ENCODE results near the gene COG7.
"Not testable (repeated sequence)": the region's sequence is repeated elsewhere in the genome, so short reads cannot be mapped to it uniquely, and the experiment has no call there.

The COG7 gene

DNA sequence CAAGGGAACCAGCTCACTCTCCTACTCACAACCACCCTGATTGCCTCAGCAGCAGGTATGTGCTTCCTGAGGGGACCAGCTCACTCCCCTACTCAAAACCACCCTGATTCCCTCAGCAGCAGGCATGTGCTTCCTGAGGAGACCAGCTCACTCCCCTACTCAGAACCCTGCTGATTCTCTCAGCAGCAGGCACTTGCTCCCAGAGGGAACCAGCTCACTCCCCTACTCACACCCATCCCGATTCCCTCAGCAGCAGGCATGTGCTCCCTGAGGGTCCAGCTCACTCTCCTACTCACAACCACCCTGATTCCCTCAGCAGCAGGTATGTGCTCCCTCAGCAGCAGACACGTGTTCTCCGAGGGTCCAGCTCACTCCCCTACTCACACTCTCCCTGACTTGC is 26.1 kb upstream of the COG7 start:
- H3K4me3 ChIP-seq (ENCODE audit: low read depth, low read length) = no peak overlapping the region

GRCh38 chr16:23478566-23478965 is 25.6 kb upstream of the COG7 start:
- no peak for DNase-seq (ENCODE audit: low read depth)
- H3K4me3 ChIP-seq (ENCODE audit: low read depth, low read length) = no peak overlapping the region

More for the DNA sequence above, 26.1 kb upstream of the COG7 start:
- no peak for DNase-seq (ENCODE audit: low read depth)

GRCh38 chr16:23476289-23476688 is 23.3 kb upstream of the COG7 start:
- no peak for DNase-seq (ENCODE audit: low read depth)
- H3K4me3 ChIP-seq (ENCODE audit: low read depth, low read length) = no peak overlapping the region

DNA sequence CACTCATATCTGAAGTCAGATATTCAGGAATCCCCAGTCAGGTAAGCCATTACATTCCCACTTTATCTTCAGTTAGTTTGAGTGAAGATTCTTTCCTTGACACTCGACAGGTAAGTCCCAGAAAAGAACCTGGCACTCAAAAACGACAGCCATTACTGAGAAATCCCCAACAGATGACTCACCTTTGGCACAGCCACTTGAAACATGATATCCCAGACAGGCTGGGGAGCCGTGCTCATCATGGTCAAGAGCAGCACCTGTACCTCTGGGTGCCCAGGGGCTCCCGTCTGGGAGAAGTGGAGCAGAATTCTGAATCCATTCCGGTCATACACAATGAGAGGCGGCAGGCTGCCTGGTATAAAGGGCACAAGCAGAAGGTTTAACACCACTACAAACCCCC is 16.8 kb upstream of the COG7 start:
- no peak for DNase-seq (ENCODE audit: low read depth)
- no peak overlapping the region for H3K4me3 ChIP-seq (ENCODE audit: low read depth, low read length)

- peak; percentile 70 for DNase-seq (ENCODE audit: low read depth)
- no peak overlapping the region for H3K4me3 ChIP-seq (ENCODE audit: low read depth, low read length)
Observed at GRCh38 chr16:23466162-23466885, 13.3 kb upstream of the COG7 start.

DNA sequence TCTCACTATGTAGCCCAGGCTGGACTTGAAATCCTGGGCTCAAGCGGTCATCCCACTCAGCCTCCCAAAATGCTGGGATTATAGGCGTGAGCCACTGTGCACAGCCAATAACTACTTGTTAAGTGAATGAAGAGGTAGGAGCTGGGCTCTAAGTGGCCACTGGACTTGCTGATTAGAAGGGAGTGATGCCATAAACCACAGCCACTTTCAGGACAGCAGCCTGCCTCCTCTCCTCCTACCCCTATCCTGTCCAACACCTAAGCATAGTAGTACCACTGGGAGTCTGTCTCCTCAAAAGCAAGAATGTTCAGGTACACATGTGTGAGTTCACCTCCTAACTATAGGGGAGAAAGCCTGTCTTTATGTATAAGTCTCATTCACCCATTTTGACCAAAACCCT is 12.2 kb upstream of the COG7 start:
- no peak overlapping the region for H3K4me3 ChIP-seq (ENCODE audit: low read depth, low read length)

DNA sequence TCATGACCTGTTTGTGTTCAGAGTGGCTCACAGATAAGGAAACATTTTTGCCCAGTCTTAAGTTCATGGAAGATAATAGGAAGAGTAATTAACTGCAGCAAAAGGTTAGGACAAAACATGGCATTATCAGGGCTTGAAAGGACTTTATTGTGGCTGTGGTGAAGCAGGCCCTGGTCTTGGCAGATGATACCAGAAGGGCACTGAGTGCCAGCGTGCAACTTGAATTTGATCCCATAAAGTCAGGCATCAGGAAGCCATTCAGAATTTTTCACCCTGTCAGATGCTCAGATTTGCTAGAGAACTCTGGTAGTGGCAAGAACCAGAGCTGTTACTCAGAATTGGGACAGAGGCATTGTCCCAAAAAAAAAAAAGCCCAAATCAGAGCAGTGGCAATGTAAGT is 11.2 kb upstream of the COG7 start:
- no peak overlapping the region for H3K4me3 ChIP-seq (ENCODE audit: low read depth, low read length)

More for the DNA sequence above, 12.2 kb upstream of the COG7 start:
- no peak for DNase-seq (ENCODE audit: low read depth)

GRCh38 chr16:23462994-23463393 is 10.0 kb upstream of the COG7 start:
- DNase-seq (ENCODE audit: low read depth) = peak; percentile 47

More for the DNA sequence above, 11.2 kb upstream of the COG7 start:
- DNase-seq (ENCODE audit: low read depth) = no peak

GRCh38 chr16:23453338-23454052 is 506 bp upstream of the COG7 start:
- peak overlapping the region; percentile 81 for H3K4me3 ChIP-seq (ENCODE audit: low read depth, low read length)
- no peak for DNase-seq (ENCODE audit: low read depth)

More at GRCh38 chr16:23462994-23463393, 10.0 kb upstream of the COG7 start:
- not testable (repeated sequence) for H3K4me3 ChIP-seq (ENCODE audit: low read depth, low read length)

- DNase-seq (ENCODE audit: low read depth) = no peak
- peak overlapping the region; percentile 81 for H3K4me3 ChIP-seq (ENCODE audit: low read depth, low read length)
Observed at GRCh38 chr16:23452221-23452571, 793 bp downstream of the COG7 start.

GRCh38 chr16:23448392-23448791 is 4.6 kb downstream of the COG7 start:
- no peak for DNase-seq (ENCODE audit: low read depth)

DNA sequence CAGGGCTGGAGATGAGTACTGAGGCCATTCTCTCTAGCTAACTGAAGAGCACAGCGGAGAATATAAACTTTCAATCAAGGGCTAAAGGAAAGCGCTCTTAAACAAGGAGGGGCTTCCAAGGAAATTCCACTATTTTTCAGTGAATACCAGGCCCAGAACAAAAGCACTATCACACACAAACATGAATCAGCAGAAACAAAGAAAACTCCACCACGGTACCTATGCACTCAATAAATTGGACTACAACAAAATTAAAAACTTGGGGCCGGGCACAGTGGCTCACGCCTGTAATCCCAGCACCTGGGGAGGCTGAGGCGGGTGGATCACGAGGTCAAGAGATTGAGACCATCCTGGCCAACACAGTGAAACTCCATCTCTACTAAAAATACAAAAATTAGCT is 15.4 kb downstream of the COG7 start:
- not testable (repeated sequence) for H3K4me3 ChIP-seq (ENCODE audit: low read depth, low read length); DNase-seq (ENCODE audit: low read depth)

More at GRCh38 chr16:23448392-23448791, 4.6 kb downstream of the COG7 start:
- H3K4me3 ChIP-seq (ENCODE audit: low read depth, low read length) = no peak overlapping the region

- H3K4me3 ChIP-seq (ENCODE audit: low read depth, low read length) = no peak overlapping the region
- DNase-seq (ENCODE audit: low read depth) = no peak
Observed at GRCh38 chr16:23436951-23437350, 16.0 kb downstream of the COG7 start.

- DNase-seq (ENCODE audit: low read depth) = peak; percentile 10
- no peak overlapping the region for H3K4me3 ChIP-seq (ENCODE audit: low read depth, low read length)
Observed at GRCh38 chr16:23435500-23435899, 17.5 kb downstream of the COG7 start.

GRCh38 chr16:23434380-23434779 is 18.6 kb downstream of the COG7 start:
- DNase-seq (ENCODE audit: low read depth) = peak; percentile 26
- H3K4me3 ChIP-seq (ENCODE audit: low read depth, low read length) = no peak overlapping the region

DNA sequence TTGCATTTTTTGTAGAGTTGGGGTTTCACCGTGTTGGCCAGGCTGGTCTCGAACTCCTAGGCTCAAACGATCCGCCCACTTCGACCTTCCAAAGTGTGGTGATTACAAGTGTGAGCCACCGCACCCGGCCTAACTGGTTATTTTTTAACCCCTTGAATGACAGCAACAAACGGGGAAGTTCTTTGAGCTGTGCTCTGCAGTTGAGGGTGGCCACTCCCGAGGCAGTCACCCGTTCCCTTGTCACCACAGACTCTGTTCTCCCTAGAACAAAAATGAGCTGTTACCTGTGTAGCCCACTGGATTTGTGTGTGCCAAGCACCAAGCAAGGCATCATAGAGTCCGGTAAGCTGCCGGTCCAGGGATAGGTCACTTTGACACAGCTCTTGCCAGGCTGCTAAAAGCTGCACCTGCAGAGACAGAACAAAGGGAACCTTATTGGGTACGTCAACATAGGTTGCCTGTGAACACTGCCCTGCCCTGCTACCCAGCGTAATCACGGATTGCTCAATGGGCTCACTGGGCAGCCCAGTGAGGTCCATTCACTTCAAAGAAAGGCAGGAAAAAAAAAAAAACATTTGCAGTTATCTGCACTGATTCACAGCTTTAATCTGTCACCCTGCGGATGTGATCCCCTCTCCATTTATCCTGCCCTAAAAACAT is 19.6 kb downstream of the COG7 start:
- H3K4me3 ChIP-seq (ENCODE audit: low read depth, low read length) = no peak overlapping the region
- no peak for DNase-seq (ENCODE audit: low read depth)

GRCh38 chr16:23432176-23433128 is 20.5 kb downstream of the COG7 start:
- no peak overlapping the region for H3K4me3 ChIP-seq (ENCODE audit: low read depth, low read length)
- DNase-seq (ENCODE audit: low read depth) = no peak

- H3K4me3 ChIP-seq (ENCODE audit: low read depth, low read length) = no peak overlapping the region
- DNase-seq (ENCODE audit: low read depth) = no peak
Observed at GRCh38 chr16:23428351-23428750, 24.6 kb downstream of the COG7 start.

- H3K4me3 ChIP-seq (ENCODE audit: low read depth, low read length) = no peak overlapping the region
- DNase-seq (ENCODE audit: low read depth) = no peak
Observed at GRCh38 chr16:23424292-23424958, 28.6 kb downstream of the COG7 start.
